Erythroblast (primary cell): ENCODE results near the gene C6orf89.

ENCODE experiments used
- GATA1 ChIP-seq: IDR thresholded peaks from 2 replicates; pipeline ENCODE4 v1.6.1; 2011; ENCODE audit warnings: low read depth, mild to moderate bottlenecking, control low read depth, low read length, moderate library complexity
- POLR2A ChIP-seq: IDR thresholded peaks from 2 replicates; pipeline ENCODE4 v1.6.1; 2011; ENCODE audit warnings: mild to moderate bottlenecking, low read length

DNA sequence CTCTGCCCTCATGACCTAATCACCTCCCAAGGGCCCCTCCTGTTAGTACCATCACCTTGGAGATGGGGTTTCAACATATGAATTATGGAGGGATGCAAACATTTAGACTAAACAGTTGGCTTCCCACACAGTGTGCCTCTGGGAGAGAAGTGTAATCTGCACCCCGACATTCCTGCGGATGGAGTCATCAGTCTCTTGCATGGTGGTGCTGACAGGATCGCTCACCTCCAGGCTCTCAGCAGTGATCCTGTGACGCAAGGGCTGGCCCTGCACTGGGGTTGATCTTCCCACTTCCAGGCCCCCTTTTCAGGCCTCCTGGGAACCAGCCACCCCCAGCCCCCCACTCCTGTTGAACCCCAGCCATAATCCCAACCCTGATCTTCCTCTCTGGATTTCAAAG, 52.8 kb downstream of the C6orf89 start:
- TF ChIP-seq POLR2A (no peak), GATA1 (no peak)
